ENCODE data around the gene RCVRN.

The RCVRN gene

GRCh38 chr17:9878356-9878755 lies 26.7 kb downstream of the RCVRN start:
- no peak overlapping the region for H3K4me2 ChIP-seq (ENCODE audit: insufficient read depth, low read length)
- H3K36me3 ChIP-seq (ENCODE audit: insufficient read depth, low read length) = no peaks in the 10 kb centered on the region
- H3K27ac ChIP-seq (ENCODE audit: low read length) = no peak overlapping the region
- TF ChIP-seq EZH2 (IDR thresholded peaks at IDR 0.05; ENCODE audit: borderline replicate concordance, low read depth, low read length, severe bottlenecking) = no peak
- TF ChIP-seq CTCF (IDR thresholded peaks at IDR 0.05; ENCODE audit: borderline replicate concordance, extremely low read depth, low read length, poor library complexity, severe bottlenecking) = no peak
- H3K4me1 ChIP-seq (ENCODE audit: insufficient read depth, low read length) = no peaks in the 10 kb centered on the region
- no peak overlapping the region for H2AFZ ChIP-seq (ENCODE audit: low read depth, low read length)
- no peak overlapping the region for H3K4me3 ChIP-seq (ENCODE audit: low read depth in 1 of 2, low read length in 2 of 2)
- no peaks in the 10 kb centered on the region for H3K79me2 ChIP-seq (ENCODE audit: insufficient read depth, low read length)
- H3K9me3 ChIP-seq (ENCODE audit: insufficient read depth, low read length, severe bottlenecking) = peaks cover 5% of the 10 kb centered on the region
- ATAC-seq (ENCODE audit: insufficient read depth, low read depth) (no peak), DNase-seq (no peak)
- no peak overlapping the region for H3K9ac ChIP-seq (ENCODE audit: low read depth, low read length)
- H3K27me3 ChIP-seq (ENCODE audit: insufficient read depth, low read length, poor library complexity) = peaks cover 14% of the 10 kb centered on the region
- H4K20me1 ChIP-seq (ENCODE audit: insufficient read depth, low read length) = no peaks in the 10 kb centered on the region

- H3K36me3 ChIP-seq (ENCODE audit: insufficient read depth, low read length) = no peaks in the 10 kb centered on the region
These were observed 29.6 kb downstream of the RCVRN start for GRCh38 chr17:9875441-9875840.

GRCh38 chr17:9874722-9875121 lies 30.3 kb downstream of the RCVRN start:
- no peak overlapping the region for H2AFZ ChIP-seq (ENCODE audit: low read depth, low read length)
- peaks cover 14% of the 10 kb centered on the region for H3K27me3 ChIP-seq (ENCODE audit: insufficient read depth, low read length, poor library complexity)
- ATAC-seq (ENCODE audit: insufficient read depth, low read depth) (no peak), DNase-seq (no peak)
- no peak overlapping the region for H3K27ac ChIP-seq (ENCODE audit: low read length)
- no peaks in the 10 kb centered on the region for H4K20me1 ChIP-seq (ENCODE audit: insufficient read depth, low read length)
- no peak overlapping the region for H3K4me2 ChIP-seq (ENCODE audit: insufficient read depth, low read length)
- no peaks in the 10 kb centered on the region for H3K79me2 ChIP-seq (ENCODE audit: insufficient read depth, low read length)
- no peaks in the 10 kb centered on the region for H3K4me1 ChIP-seq (ENCODE audit: insufficient read depth, low read length)
- no peak overlapping the region for H3K9ac ChIP-seq (ENCODE audit: low read depth, low read length)
- H3K36me3 ChIP-seq (ENCODE audit: insufficient read depth, low read length) = no peaks in the 10 kb centered on the region
- TF ChIP-seq EZH2 (IDR thresholded peaks at IDR 0.05; ENCODE audit: borderline replicate concordance, low read depth, low read length, severe bottlenecking) (no peak), CTCF (IDR thresholded peaks at IDR 0.05; ENCODE audit: borderline replicate concordance, extremely low read depth, low read length, poor library complexity, severe bottlenecking) (no peak)
- no peak overlapping the region for H3K4me3 ChIP-seq (ENCODE audit: low read depth in 1 of 2, low read length in 2 of 2)
- H3K9me3 ChIP-seq (ENCODE audit: insufficient read depth, low read length, severe bottlenecking) = no peaks in the 10 kb centered on the region

More at GRCh38 chr17:9875441-9875840, 29.6 kb downstream of the RCVRN start:
- H3K9ac ChIP-seq (ENCODE audit: low read depth, low read length) = no peak overlapping the region
- no peaks in the 10 kb centered on the region for H4K20me1 ChIP-seq (ENCODE audit: insufficient read depth, low read length)
- no peaks in the 10 kb centered on the region for H3K4me1 ChIP-seq (ENCODE audit: insufficient read depth, low read length)
- no peak for ATAC-seq (ENCODE audit: insufficient read depth, low read depth)
- no peak overlapping the region for H3K4me3 ChIP-seq (ENCODE audit: low read depth in 1 of 2, low read length in 2 of 2)
- H3K27ac ChIP-seq (ENCODE audit: low read length) = no peak overlapping the region
- peaks cover 14% of the 10 kb centered on the region for H3K27me3 ChIP-seq (ENCODE audit: insufficient read depth, low read length, poor library complexity)
- TF ChIP-seq EZH2 (IDR thresholded peaks at IDR 0.05; ENCODE audit: borderline replicate concordance, low read depth, low read length, severe bottlenecking) (no peak), CTCF (IDR thresholded peaks at IDR 0.05; ENCODE audit: borderline replicate concordance, extremely low read depth, low read length, poor library complexity, severe bottlenecking) (no peak)
- H3K9me3 ChIP-seq (ENCODE audit: insufficient read depth, low read length, severe bottlenecking) = no peaks in the 10 kb centered on the region
- no peak for DNase-seq
- no peak overlapping the region for H3K4me2 ChIP-seq (ENCODE audit: insufficient read depth, low read length)
- H3K79me2 ChIP-seq (ENCODE audit: insufficient read depth, low read length) = no peaks in the 10 kb centered on the region
- no peak overlapping the region for H2AFZ ChIP-seq (ENCODE audit: low read depth, low read length)

- Histone ChIP-seq H3K79me2 (ENCODE audit: insufficient read depth, low read length) (no peaks in the 10 kb centered on the region), H3K9ac (ENCODE audit: low read depth, low read length) (no peak overlapping the region), H3K27ac (ENCODE audit: low read length) (no peak overlapping the region), H3K4me1 (ENCODE audit: insufficient read depth, low read length) (no peaks in the 10 kb centered on the region), H3K4me2 (ENCODE audit: insufficient read depth, low read length) (no peak overlapping the region), H3K36me3 (ENCODE audit: insufficient read depth, low read length) (no peaks in the 10 kb centered on the region), H2AFZ (ENCODE audit: low read depth, low read length) (no peak overlapping the region), H3K4me3 (ENCODE audit: low read depth in 1 of 2, low read length in 2 of 2) (no peak overlapping the region), H3K9me3 (ENCODE audit: insufficient read depth, low read length, severe bottlenecking) (no peaks in the 10 kb centered on the region), H3K27me3 (ENCODE audit: insufficient read depth, low read length, poor library complexity) (peaks cover 14% of the 10 kb centered on the region), H4K20me1 (ENCODE audit: insufficient read depth, low read length) (no peaks in the 10 kb centered on the region)
- no peak for TF ChIP-seq CTCF (IDR thresholded peaks at IDR 0.05; ENCODE audit: borderline replicate concordance, extremely low read depth, low read length, poor library complexity, severe bottlenecking)
- TF ChIP-seq EZH2 (IDR thresholded peaks at IDR 0.05; ENCODE audit: borderline replicate concordance, low read depth, low read length, severe bottlenecking) = no peak
- ATAC-seq (ENCODE audit: insufficient read depth, low read depth) (no peak), DNase-seq (no peak)
These were observed 32.2 kb downstream of the RCVRN start for GRCh38 chr17:9872852-9873251.
